HG03095 (cell line): ENCODE results near the gene CROCC2.

ENCODE experiments used
- ATAC-seq: cut with Tn5 transposase; IDR thresholded peaks from one replicate; pipeline ENCODE4 v1.9.1; 2021; ENCODE audit warnings: moderate library complexity; ENCODE audit not compliant: unreplicated experiment

CROCC2 gene

GRCh38 chr2:240906141-240906910, at the start of gene CROCC2:
CROCC2 (plus strand) TSS chr2:240906336; CDS start chr2:240906514, 178 bp downstream.
- ATAC-seq: no peak

GRCh38 chr2:240857039-240858008, 48.8 kb upstream of the CROCC2 start:
- ATAC-seq: no peak

DNA sequence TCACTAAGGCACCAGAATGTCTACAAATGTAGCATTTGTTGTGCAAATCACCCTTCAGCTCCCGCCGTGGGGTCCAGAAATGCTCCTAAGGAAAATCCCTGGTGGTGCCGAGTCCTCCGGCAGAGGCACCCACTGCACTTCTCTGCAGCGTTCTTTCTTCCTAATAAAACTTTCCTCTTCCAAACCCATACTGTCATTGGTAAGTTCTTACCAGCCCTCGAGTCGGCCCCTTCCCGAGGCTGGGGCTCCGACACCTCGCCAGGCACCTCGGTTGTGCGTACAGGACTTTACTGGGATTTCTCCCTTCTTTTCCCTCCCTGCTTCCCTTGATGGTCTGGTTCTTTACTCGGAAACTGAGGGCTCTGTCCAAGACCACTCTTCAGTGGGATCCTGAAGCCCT, 47.8 kb upstream of the CROCC2 start:
- no peak for ATAC-seq

- ATAC-seq: no peak
These were observed 47.3 kb upstream of the CROCC2 start for GRCh38 chr2:240858871-240859270.

- no peak for ATAC-seq
These were observed 44.6 kb upstream of the CROCC2 start for GRCh38 chr2:240861547-240861946.

DNA sequence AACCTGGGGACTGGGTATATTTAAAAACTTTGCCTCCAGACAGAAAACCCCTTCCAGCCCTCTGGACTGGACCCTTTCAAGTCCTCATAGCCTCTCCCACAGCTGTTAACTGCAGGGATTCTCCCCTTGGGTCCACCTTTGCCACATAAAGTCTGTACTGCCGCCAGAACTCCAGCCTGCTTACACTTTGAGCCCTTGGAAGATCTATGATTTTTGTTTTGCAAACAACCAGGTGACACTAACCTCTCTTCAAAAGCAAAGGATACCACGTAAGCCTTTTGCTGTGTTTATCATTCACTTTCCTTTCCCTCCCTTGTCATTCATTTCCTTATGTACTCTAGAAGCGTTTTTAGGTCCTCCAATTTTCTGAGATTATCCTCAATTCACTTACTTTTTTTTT, 41.7 kb upstream of the CROCC2 start:
- ATAC-seq: no peak

DNA sequence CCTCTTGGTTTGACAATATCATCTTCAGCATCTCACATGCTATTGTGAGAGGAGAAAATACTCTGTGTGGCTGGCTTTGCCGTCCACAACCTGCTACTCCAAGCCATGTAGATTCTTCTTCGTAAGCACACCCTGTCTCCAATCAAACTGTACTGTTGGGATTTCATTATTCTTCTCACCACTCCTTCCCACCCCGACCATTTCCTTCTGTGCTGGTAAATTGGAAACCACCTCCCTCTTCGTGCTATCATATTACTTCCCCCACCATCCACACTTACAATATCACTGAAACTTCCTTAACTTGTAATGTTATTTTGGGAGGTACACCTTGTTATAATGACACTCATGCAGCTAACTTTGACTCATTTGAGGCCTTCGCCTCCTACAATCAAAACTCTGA, 40.7 kb upstream of the CROCC2 start:
- no peak for ATAC-seq

DNA sequence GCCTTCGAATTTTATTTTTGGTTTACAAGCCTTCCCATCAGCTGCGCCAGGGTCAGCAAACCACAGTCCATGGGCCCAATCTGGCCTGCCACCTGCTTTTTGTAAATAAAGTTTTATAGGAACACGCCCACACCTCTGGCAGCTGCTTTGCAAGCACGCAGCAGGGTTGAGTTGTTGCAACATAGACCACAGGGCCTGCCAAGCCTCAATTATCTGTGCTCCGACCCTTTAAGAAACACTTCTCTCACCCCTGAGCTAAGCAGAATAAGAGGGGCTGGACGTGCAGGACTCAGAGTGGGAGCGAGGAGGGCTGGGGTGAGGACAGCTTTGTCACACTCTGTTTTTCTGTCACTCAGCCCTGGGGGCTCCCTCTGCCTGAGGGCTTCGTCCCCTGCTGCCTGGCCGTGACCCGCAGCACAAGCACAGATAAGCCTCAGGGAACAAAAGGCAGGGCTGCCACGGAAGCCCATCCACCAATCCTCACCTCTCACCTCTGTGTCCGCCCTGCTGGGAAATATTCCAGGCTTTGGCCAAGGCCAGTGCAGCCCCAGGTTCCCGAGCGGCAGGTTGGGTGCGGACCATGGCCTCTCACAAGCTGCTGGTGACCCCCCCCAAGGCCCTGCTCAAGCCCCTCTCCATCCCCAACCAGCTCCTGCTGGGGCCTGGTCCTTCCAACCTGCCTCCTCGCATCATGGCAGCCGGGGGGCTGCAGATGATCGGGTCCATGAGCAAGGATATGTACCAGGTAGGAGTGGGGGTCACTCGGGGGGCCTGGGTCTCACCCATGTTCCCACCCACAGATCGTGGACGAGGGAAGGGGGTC, 37.6 kb upstream of the CROCC2 start, which contains the start of gene AGXT:
Gene AGXT, plus strand, starts transcription at position 539 of the 823 bp plus-strand sequence. Its CDS starts 42 bp downstream, at position 581.
- no peak for ATAC-seq

DNA sequence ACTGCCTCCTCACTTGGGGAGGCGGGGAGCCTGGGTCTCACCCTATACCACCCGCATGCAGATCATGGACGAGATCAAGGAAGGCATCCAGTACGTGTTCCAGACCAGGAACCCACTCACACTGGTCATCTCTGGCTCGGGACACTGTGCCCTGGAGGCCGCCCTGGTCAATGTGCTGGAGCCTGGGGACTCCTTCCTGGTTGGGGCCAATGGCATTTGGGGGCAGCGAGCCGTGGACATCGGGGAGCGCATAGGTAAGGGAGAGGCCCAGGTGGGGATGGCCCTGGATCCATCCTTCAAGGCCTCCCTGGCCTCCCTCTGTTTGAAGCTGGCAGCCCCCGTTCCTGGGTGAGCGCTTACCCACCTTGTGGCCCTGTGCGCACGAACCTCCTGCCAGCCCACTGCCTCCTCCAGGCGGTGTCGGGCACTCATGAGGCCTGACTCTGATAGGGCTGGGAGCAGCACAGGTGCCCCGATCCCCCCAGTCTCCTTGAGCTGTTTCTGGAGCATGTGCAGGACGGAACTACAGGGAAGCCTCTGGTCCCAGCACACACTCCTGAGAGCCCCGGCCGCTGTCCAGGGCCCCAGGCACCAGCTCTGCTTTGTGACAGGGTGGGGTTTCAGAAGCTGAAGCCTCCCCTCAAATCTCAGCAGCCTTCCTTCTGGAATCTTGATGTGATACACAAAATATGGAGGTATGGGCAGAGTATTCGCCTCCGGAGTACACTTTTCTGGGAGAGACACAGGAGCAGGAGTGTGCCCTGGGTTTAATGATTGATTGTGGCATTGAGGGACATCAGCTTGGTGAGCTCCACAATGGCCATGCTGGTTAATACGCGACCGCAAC, 36.8 kb upstream of the CROCC2 start:
- ATAC-seq: no peak

- no peak for ATAC-seq
These were observed 35.9 kb upstream of the CROCC2 start for GRCh38 chr2:240869956-240870875.

GRCh38 chr2:240871071-240871958, 34.8 kb upstream of the CROCC2 start:
- ATAC-seq: no peak

DNA sequence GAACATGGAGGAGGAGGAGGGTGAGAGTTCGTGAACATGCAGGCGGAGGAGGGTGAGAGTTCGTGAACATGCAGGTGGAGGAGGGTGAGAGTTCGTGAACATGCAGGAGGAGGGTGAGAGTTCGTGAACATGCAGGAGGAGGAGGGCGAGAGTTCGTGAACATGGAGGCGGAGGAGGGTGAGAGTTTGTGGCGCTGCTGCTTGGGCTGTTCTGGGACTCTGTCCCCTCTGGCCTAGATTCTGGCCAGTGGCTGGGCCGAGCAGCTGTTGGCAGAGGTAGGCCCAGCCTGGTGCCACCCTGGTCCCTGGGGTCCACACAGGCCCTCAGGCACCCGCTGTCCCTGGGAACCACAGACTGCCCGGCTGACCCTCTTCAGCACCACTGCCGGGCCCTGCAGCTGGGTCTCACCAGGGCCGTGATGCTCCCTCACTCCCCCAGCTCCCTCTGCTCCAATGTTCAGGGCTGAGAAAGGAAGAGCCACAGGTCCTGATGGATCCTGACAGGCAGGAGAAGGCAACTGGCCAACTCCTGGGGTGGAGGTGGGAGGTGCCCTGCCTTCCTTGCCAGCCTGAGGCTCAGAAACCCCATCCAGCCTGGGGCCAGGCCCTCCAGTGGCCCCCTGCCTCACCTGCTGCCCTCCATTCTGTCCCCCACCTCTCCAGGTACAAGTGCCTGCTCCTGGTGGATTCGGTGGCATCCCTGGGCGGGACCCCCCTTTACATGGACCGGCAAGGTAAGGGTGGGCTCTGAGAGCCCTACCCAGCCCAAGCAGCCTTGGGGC, 33.6 kb upstream of the CROCC2 start:
- ATAC-seq: no peak

- no peak for ATAC-seq
These were observed 32.9 kb upstream of the CROCC2 start for GRCh38 chr2:240873098-240873788.

DNA sequence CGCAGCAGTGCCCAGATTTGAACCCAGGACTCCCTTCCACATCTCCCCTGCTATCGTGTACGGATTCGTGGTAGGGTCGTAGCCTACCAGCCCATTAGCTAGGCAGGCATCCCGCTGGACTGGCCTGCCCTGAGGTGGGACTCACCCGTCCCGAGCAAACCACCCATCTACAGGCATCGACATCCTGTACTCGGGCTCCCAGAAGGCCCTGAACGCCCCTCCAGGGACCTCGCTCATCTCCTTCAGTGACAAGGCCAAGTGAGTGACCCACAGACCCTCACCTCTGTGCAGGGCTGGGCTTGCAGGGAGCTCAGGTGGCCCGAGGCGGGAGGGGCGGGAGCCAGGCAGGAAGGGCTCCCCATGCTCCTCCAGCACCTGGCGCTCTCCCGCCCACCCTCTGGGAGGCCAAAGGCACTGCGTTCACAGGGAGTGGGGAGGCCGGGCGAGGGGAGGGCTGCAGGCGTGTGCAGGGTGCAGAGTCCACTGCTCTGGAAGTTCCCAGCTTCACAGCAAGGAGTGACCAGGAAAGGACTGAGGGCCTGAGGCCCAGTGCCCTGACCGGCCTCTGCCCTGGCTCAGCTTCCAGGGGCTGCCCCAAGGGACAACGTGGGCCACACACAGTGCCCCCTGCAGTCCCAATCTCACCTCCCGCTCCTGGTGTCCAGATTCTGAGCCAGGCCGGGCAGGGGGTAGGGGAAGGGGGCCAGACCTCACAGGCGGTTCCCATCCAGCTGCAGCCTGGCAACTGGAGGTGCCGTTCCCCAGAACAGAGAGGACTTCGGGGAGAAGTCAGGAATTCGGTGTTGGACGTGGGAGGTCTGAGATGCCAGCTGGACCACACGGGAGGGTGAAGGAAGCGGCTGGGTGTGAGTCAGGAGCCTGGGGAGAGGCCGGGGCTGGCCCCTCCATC, 32.1 kb upstream of the CROCC2 start:
- ATAC-seq: no peak

GRCh38 chr2:240874715-240875227, 31.4 kb upstream of the CROCC2 start:
- no peak for ATAC-seq
